OCI-LY1 (cell line): ENCODE data around the gene STX12.

Experiments used
- H2AFZ ChIP-seq: fragments of 200-600 bp; sonication (generic), shearing (Covaris generic); 2 replicates; pipeline ENCODE4 v1.6.0; 2014; ENCODE audit warnings: antibody characterized with exemption, mild to moderate bottlenecking, low read length
- H3F3A ChIP-seq: fragments of 200-600 bp; sonication (generic), shearing (Covaris generic); 2 replicates; pipeline ENCODE4 v1.6.0; 2014; ENCODE audit warnings: mild to moderate bottlenecking, antibody characterized with exemption, low read length, moderate library complexity; ENCODE audit not compliant: insufficient read depth
- H3K27ac ChIP-seq: fragments of 200-600 bp; sonication (generic); 2 replicates; pipeline ENCODE4 v1.5.1; 2014; ENCODE audit warnings: low read length, mixed run types, mild to moderate bottlenecking, low read depth; ENCODE audit not compliant: poor library complexity, severe bottlenecking
- H3K27me3 ChIP-seq: fragments of 200-600 bp; sonication (generic); 2 replicates; pipeline ENCODE4 v1.6.0; 2014; ENCODE audit warnings: antibody characterized with exemption, mild to moderate bottlenecking, low read length, moderate library complexity; ENCODE audit not compliant: insufficient read depth
- H3K36me3 ChIP-seq: fragments of 200-600 bp; sonication (generic); 2 replicates; pipeline ENCODE4 v1.6.1; 2014; ENCODE audit warnings: mild to moderate bottlenecking, antibody characterized with exemption, low read length, moderate library complexity, mixed read lengths; ENCODE audit not compliant: insufficient read depth
- H3K4me1 ChIP-seq: fragments of 200-600 bp; sonication (generic); 2 replicates; pipeline ENCODE4 v1.5.1; 2014; ENCODE audit warnings: mild to moderate bottlenecking, low read length, moderate library complexity; ENCODE audit not compliant: insufficient read depth, severe bottlenecking
- H3K4me2 ChIP-seq: fragments of 200-600 bp; sonication (generic), shearing (Covaris generic); 2 replicates; pipeline ENCODE4 v1.6.1; 2014; ENCODE audit warnings: low read length
- H3K4me3 ChIP-seq: fragments of 200-600 bp; sonication (generic); 2 replicates; pipeline ENCODE4 v1.5.1; 2014; ENCODE audit warnings: low read length, low read depth, mild to moderate bottlenecking, mixed read lengths; ENCODE audit not compliant: poor library complexity, severe bottlenecking
- H3K79me2 ChIP-seq: fragments of 200-600 bp; shearing (Covaris generic); 2 replicates; pipeline ENCODE4 v1.6.1; 2016; ENCODE audit warnings: mixed run types, low read length, mixed read lengths; ENCODE audit not compliant: insufficient read depth
- H3K9ac ChIP-seq: fragments of 200-600 bp; sonication (generic), shearing (Covaris generic); 2 replicates; pipeline ENCODE4 v1.6.1; 2014; ENCODE audit warnings: mild to moderate bottlenecking, low read length, mixed read lengths
- H3K9me2 ChIP-seq: fragments of 200-600 bp; sonication (generic), shearing (Covaris generic); 2 replicates; pipeline ENCODE4 v1.6.1; 2014; ENCODE audit warnings: low read depth, mild to moderate bottlenecking, low read length, mixed read lengths
- H3K9me3 ChIP-seq: fragments of 200-600 bp; shearing (Covaris generic); 2 replicates; pipeline ENCODE4 v1.6.1; 2014; ENCODE audit warnings: low read length, mixed read lengths
- H4K20me1 ChIP-seq: fragments of 200-600 bp; sonication (generic), shearing (Covaris generic); 2 replicates; pipeline ENCODE4 v1.6.0; 2016; ENCODE audit warnings: mild to moderate bottlenecking, low read length; ENCODE audit not compliant: insufficient read depth
- CTCF ChIP-seq: fragments of 200-600 bp; sonication (generic), shearing (Covaris generic); IDR thresholded peaks from 2 replicates; pipeline ENCODE4 v1.5.1; 2017; ENCODE audit warnings: mild to moderate bottlenecking, antibody characterized with exemption, low read length, moderate library complexity, mixed read lengths
- EZH2 ChIP-seq: fragments of 200-600 bp; sonication (generic), shearing (Covaris generic); IDR thresholded peaks from 2 replicates; pipeline ENCODE4 v1.8.0; 2017; ENCODE audit warnings: borderline replicate concordance, mixed run types, mild to moderate bottlenecking, antibody characterized with exemption, low read length, moderate library complexity, mixed read lengths

Gene STX12

GRCh38 chr1:27759236-27759635, 13.8 kb upstream of the STX12 start:
- Histone ChIP-seq H3K27me3 (no peaks in the 10 kb centered on the region), H2AFZ (no peak overlapping the region), H3F3A (no peaks in the 10 kb centered on the region; the same call in 1 of the 2 replicates), H3K9ac (no peak overlapping the region), H3K9me3 (no peaks in the 10 kb centered on the region), H3K4me2 (no peak overlapping the region), H3K4me1 (no peaks in the 10 kb centered on the region), H3K79me2 (no peaks in the 10 kb centered on the region), H3K9me2 (no peaks in the 10 kb centered on the region), H3K4me3 (no peak overlapping the region), H3K36me3 (peaks cover 37% of the 10 kb centered on the region), H3K27ac (no peak overlapping the region), H4K20me1 (no peaks in the 10 kb centered on the region)
- TF ChIP-seq CTCF = no peak
- TF ChIP-seq EZH2 = no peak

- Histone ChIP-seq H3K4me3 (no peak overlapping the region), H3K9ac (no peak overlapping the region), H3K9me2 (no peaks in the 10 kb centered on the region), H3K4me2 (no peak overlapping the region), H4K20me1 (no peaks in the 10 kb centered on the region), H3K36me3 (peaks cover 33% of the 10 kb centered on the region), H3K4me1 (no peaks in the 10 kb centered on the region), H3K27ac (no peak overlapping the region), H3K9me3 (no peaks in the 10 kb centered on the region), H3K27me3 (no peaks in the 10 kb centered on the region), H3K79me2 (no peaks in the 10 kb centered on the region), H2AFZ (no peak overlapping the region), H3F3A (no peaks in the 10 kb centered on the region; the same call in 1 of the 2 replicates)
- no peak for TF ChIP-seq CTCF
- TF ChIP-seq EZH2 = no peak
Observed at GRCh38 chr1:27760426-27760825, 12.6 kb upstream of the STX12 start.

GRCh38 chr1:27762033-27762432, 11.0 kb upstream of the STX12 start:
- H2AFZ ChIP-seq = no peak overlapping the region

More at GRCh38 chr1:27762033-27762432, 11.0 kb upstream of the STX12 start:
- Histone ChIP-seq H3K36me3 (peaks cover 27% of the 10 kb centered on the region), H3K27me3 (no peaks in the 10 kb centered on the region), H3K9me2 (no peaks in the 10 kb centered on the region), H3K4me1 (no peaks in the 10 kb centered on the region), H3K4me2 (no peak overlapping the region), H3F3A (no peaks in the 10 kb centered on the region; the same call in 1 of the 2 replicates), H3K9me3 (no peaks in the 10 kb centered on the region), H3K9ac (no peak overlapping the region), H3K27ac (no peak overlapping the region), H4K20me1 (no peaks in the 10 kb centered on the region), H3K4me3 (no peak overlapping the region), H3K79me2 (no peaks in the 10 kb centered on the region)
- no peak for TF ChIP-seq EZH2
- no peak for TF ChIP-seq CTCF
